Natural killer cell (primary cell): ENCODE measurements around the gene PASK. TPM values are rescaled to one million over a fixed set of nuclear protein-coding genes. Genes with fewer than 3 reads are reported as not detected.
"Not testable (repeated sequence)": the region's sequence is repeated elsewhere in the genome, so short reads cannot be mapped to it uniquely, and the experiment has no call there.

Source experiments
- ATAC-seq, 3 donors: fragments of 150-1000 bp in 2 of 3; fragments of 200-7000 bp in 1 of 3; cut with Tn5 transposase; 1 replicate in 1 of 3; 2 replicates in 2 of 3; pipeline ENCODE4 v1.10.0; 2021; ENCODE audit warnings: mild to moderate bottlenecking in 2 of 3, moderate library complexity in 2 of 3
- DNase-seq, 2 donors: peaks; one replicate each; pipeline versions ENCODE4 v3.0.0 to v3.0.0-alpha.2; 2013 to 2021; ENCODE audit warnings: mixed read lengths in 1 of 2
- H3K27ac ChIP-seq: one replicate; pipeline ENCODE4 v1.5.1; 2013; ENCODE audit warnings: mild to moderate bottlenecking, low read length
- H3K27me3 ChIP-seq: one replicate; pipeline ENCODE4 v1.6.1; 2013; ENCODE audit warnings: low read length; ENCODE audit not compliant: control insufficient read depth, insufficient read depth
- H3K36me3 ChIP-seq: one replicate; pipeline ENCODE4 v1.6.1; 2013; ENCODE audit warnings: low read length; ENCODE audit not compliant: control insufficient read depth, insufficient read depth
- H3K4me1 ChIP-seq: one replicate; pipeline ENCODE4 v1.6.1; 2013; ENCODE audit warnings: low read length; ENCODE audit not compliant: control insufficient read depth, insufficient read depth
- H3K4me3 ChIP-seq: one replicate; pipeline ENCODE4 v1.5.1; 2013; ENCODE audit warnings: low read length
- H3K9me3 ChIP-seq: one replicate; pipeline ENCODE4 v1.6.1; 2013; ENCODE audit warnings: low read length; ENCODE audit not compliant: control insufficient read depth, insufficient read depth
- H3K27ac Mint-ChIP-seq, 2 donors: one replicate each; pipeline ENCODE4 v1.8.0; 2022; ENCODE audit warnings: mild to moderate bottlenecking in 2 of 2, mixed read lengths in 2 of 2, moderate library complexity in 1 of 2
- H3K27me3 Mint-ChIP-seq, 2 donors: one replicate each; pipeline ENCODE4 v1.8.0; 2022; ENCODE audit warnings: low read depth in 2 of 2, mixed read lengths in 2 of 2
- H3K36me3 Mint-ChIP-seq: one replicate; pipeline ENCODE4 v1.8.0; 2022; ENCODE audit warnings: mixed read lengths
- H3K4me1 Mint-ChIP-seq, 2 donors: one replicate each; pipeline ENCODE4 v1.8.0; 2022; ENCODE audit warnings: mixed read lengths in 2 of 2
- H3K4me3 Mint-ChIP-seq: one replicate; pipeline ENCODE4 v1.8.0; 2022; ENCODE audit warnings: mild to moderate bottlenecking, moderate library complexity, mixed read lengths
- H3K9me3 Mint-ChIP-seq, 2 donors: one replicate each; pipeline ENCODE4 v1.8.0; 2022; ENCODE audit warnings: mixed read lengths in 2 of 2
- CTCF ChIP-seq: fragments of 200-600 bp; IDR thresholded peaks from one replicate; pipeline ENCODE4 v1.8.0; 2022; ENCODE audit warnings: antibody characterized with exemption
- WGBS: methylation state at CpG from one replicate; pipeline ENCODE4 v1.1.7; 2013; ENCODE audit warnings: missing lambda C conversion rate; ENCODE audit not compliant: insufficient coverage; 5-methylcytosine and 5-hydroxymethylcytosine counted together
- intact Hi-C: fragments of 100-400 bp; cut with micrococcal nuclease; formaldehyde crosslinking; loops from one replicate; pipeline ENCODE4 v1.14.2; 2022
- total RNA-seq, 4 donors: library from RNA; stranded (reverse); fragments of 120-200 nt in 1 of 4; gene quantifications; one replicate each; pipeline versions ENCODE4 v1.2.3 to v1.2.4, GENCODE V29; 2013 to 2022

PASK gene
- total RNA-seq, 3 donors from 2014 or later (not counting 1 experiment from before 2014, with no cell fraction given), result 27.9 to 45.2 (median 36.2) TPM

- ATAC-seq (peak in 1 of 3 donors; percentile 28), DNase-seq (peak in 1 of 2 donors; percentile 74)
- H3K27me3 ChIP-seq, result no peaks in the 10 kb centered on the region
- WGBS, result 69% methylated on average over 33 of the region's 35 CpGs
- peaks cover 0 to 2% of the 10 kb centered on the region in 2 donors for H3K9me3 Mint-ChIP-seq
- H3K9me3 ChIP-seq, result no peaks in the 10 kb centered on the region
- H3K4me1 ChIP-seq, result peaks cover 38% of the 10 kb centered on the region
- H3K36me3 Mint-ChIP-seq, result no peaks in the 10 kb centered on the region
- intact Hi-C loops, result no loop called here
- no peak for TF ChIP-seq CTCF
- H3K27ac Mint-ChIP-seq, result peak overlapping the region; percentile 16 to 62
- no peak overlapping the region for H3K4me3 ChIP-seq
- H3K4me1 Mint-ChIP-seq, result peaks cover 0 to 9% of the 10 kb centered on the region in 2 donors
- H3K4me3 Mint-ChIP-seq, result peak overlapping the region; percentile 22
- peaks cover 3% of the 10 kb centered on the region for H3K36me3 ChIP-seq
- H3K27me3 Mint-ChIP-seq, result no peaks in the 10 kb centered on the region
- peak overlapping the region; percentile 56 for H3K27ac ChIP-seq
Observed at GRCh38 chr2:241108271-241109209, 40.7 kb downstream of the PASK start.

- no peaks in the 10 kb centered on the region for H3K27me3 Mint-ChIP-seq
- H3K4me1 Mint-ChIP-seq, result peaks cover 9 to 18% of the 10 kb centered on the region in 2 donors
- H3K4me3 ChIP-seq, result no peak overlapping the region
- intact Hi-C loops, result no loop called here
- no peak overlapping the region for H3K27ac Mint-ChIP-seq
- H3K9me3 ChIP-seq, result no peaks in the 10 kb centered on the region
- WGBS, result 97% methylated on average over 8 of the region's 9 CpGs
- H3K27ac ChIP-seq, result no peak overlapping the region
- ATAC-seq (no peak), DNase-seq (no peak)
- TF ChIP-seq CTCF, result no peak
- peaks cover 0 to 2% of the 10 kb centered on the region in 2 donors for H3K9me3 Mint-ChIP-seq
- peaks cover 43% of the 10 kb centered on the region for H3K4me1 ChIP-seq
- peaks cover 1% of the 10 kb centered on the region for H3K36me3 ChIP-seq
- no peak overlapping the region for H3K4me3 Mint-ChIP-seq
- no peaks in the 10 kb centered on the region for H3K36me3 Mint-ChIP-seq
- no peaks in the 10 kb centered on the region for H3K27me3 ChIP-seq
Observed at GRCh38 chr2:241107031-241107783, 42.1 kb downstream of the PASK start.

- Mint-ChIP-seq H3K4me1 (peaks cover 17 to 34% of the 10 kb centered on the region in 2 donors), H3K4me3 (no peak overlapping the region), H3K36me3 (no peaks in the 10 kb centered on the region), H3K9me3 (peaks cover 0 to 2% of the 10 kb centered on the region in 2 donors), H3K27ac (no peak overlapping the region), H3K27me3 (no peaks in the 10 kb centered on the region)
- ATAC-seq, result no peak
- WGBS, result 79% methylated on average over 3 of the region's 3 CpGs
- peaks cover 1% of the 10 kb centered on the region for H3K36me3 ChIP-seq
- H3K4me1 ChIP-seq, result peaks cover 45% of the 10 kb centered on the region
- H3K9me3 ChIP-seq, result no peaks in the 10 kb centered on the region
- no peak for DNase-seq
- no peak for TF ChIP-seq CTCF
- intact Hi-C loops, result no loop called here
- H3K27me3 ChIP-seq, result no peaks in the 10 kb centered on the region
- H3K4me3 ChIP-seq, result no peak overlapping the region
- no peak overlapping the region for H3K27ac ChIP-seq
Observed at GRCh38 chr2:241105641-241106040, 43.6 kb downstream of the PASK start.

- H3K27me3 ChIP-seq, intact Hi-C loops, H3K9me3 Mint-ChIP-seq, H3K27ac Mint-ChIP-seq, H3K4me3 ChIP-seq, H3K27me3 Mint-ChIP-seq, H3K36me3 ChIP-seq, H3K36me3 Mint-ChIP-seq, H3K9me3 ChIP-seq, H3K4me3 Mint-ChIP-seq, DNase-seq, ATAC-seq, H3K27ac ChIP-seq: not testable (repeated sequence)
- over 99% methylated on average over 10 of the region's 10 CpGs for WGBS
- peaks cover 35% of the 10 kb centered on the region for H3K4me1 ChIP-seq
- H3K4me1 Mint-ChIP-seq, result peaks cover 17 to 43% of the 10 kb centered on the region in 2 donors
Observed at GRCh38 chr2:241104611-241105010, 44.7 kb downstream of the PASK start.
